PC-3 (cell line): Measurements from ENCODE around the gene RAB42.

Experiments used
- CTCF ChIP-seq: fragments of 300-600 bp; sonication (generic); conservative IDR thresholded peaks from 2 replicates; pipeline ENCODE4 v1.5.1; 2017; ENCODE audit warnings: antibody characterized with exemption, low read depth, mild to moderate bottlenecking, low read length
- EZH2 ChIP-seq: fragments of 300-600 bp; sonication (generic); IDR thresholded peaks from one replicate; pipeline ENCODE4 v1.6.1; 2017; ENCODE audit warnings: antibody characterized with exemption, mild to moderate bottlenecking, low read length; ENCODE audit not compliant: unreplicated experiment

DNA sequence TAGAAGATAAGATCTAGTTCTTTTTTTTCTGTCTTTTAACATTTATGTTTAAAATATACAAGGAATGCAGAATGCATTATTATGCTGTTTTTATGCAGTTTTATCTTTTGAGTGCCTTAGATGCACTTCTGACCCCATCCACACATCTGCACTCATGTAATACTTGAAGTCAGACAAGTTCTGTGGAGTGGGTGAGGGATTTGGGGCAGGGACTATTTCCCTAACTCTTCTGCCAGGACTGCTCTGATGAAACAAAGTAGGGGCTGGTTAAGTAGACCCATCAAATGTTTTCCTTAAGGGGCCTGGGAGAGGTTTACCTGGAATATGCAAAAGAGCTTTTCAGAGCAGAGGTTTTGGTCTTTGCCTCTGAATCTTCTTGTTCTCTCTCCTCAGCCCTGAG is 27.8 kb upstream of the RAB42 start:
- TF ChIP-seq CTCF (no peak), EZH2 (no peak)
